ENCODE measurements around the gene DNAH7.

DNAH7 gene

DNA sequence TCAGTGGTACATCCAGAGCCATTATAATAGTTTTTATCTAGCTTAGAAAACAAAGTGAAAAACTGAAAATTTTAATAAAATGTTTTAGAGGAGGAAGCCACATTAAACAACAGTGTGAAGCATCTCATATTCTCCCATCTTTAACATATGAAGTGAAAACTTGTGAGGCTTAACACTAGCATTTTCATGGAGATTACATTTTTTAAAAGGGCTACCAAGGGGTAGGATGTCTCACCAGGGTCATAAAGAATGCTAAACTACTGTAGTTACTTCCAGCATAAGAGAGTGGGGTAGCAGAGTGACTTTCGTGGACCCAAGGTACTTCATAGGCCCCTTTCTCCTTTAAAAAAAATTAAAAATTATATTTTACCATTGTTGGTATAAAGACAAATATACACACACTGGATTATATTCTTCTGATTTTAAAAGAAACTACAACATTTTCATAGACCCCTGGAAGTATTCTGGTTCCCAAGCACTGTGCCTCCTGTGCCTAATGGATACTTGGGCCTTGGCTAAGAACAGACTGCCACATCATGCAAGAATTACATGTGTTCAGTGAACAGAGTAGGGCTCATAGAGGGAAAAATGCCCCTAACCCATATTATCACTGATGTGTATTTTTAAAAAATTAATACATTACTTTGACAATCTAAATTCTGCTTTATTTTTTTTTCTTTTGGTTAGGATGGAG lies 263.2 kb downstream of the DNAH7 start:
- no peak for DNase-seq

DNA sequence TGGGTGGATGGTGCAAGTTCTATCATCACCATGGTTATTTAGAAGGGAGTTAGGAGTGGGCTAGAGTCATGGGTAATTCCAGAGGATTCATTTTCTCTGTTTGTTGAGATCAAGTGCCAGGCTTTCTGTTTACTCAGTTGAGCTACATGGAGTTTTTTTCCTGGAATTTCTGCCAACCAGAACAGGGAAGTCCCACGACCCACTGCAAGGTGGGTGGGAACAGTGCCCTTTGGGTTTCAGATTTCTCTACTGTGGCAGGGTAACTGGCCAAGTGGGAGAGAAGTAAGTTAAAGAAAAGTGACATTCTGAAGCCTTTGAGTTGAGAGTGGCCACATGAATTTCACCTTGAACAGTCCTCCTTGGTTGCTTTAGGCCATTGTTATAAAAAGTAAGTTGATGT lies 272.8 kb downstream of the DNAH7 start:
- DNase-seq, result no peak

DNA sequence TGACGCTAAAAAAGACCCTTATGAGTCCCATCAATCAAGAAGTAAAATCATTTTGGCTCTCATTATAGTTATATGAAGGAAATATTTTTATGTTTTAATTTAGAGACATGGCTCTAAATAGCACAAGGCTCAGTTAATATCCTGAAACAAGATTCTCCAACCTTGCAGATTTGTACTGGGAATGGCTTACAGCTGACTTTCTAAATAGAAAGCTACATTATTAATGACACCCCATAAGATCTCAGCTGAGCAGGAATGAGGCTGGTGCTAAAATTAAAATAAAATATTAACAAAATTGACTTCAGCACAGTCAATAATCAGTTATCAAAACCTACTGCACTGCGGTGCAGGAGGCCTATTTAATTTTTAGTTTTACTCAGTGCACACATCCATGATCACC lies 274.8 kb downstream of the DNAH7 start:
- no peak for DNase-seq

GRCh38 chr2:195782156-195782555 lies 286.5 kb downstream of the DNAH7 start:
- DNase-seq, result no peak

DNA sequence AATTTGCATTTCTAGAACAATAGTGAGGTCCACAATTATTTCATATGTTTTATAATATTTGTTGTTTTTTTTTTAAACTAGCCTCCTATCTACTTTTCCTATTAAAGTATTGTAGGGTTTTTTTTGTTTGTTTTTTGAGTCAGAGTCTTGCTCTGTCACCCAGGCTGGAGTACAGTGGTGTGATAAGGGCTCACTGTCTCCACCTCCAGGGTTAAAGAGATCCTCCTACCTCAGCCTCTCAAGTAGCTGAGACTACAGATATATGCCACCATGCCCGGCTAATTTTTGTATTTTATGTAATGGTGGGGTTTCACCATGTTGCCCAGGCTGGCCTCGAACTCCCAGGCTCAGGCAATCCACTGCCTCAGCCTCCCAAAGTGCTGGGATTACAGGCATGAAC lies 289.1 kb downstream of the DNAH7 start:
- no peak for DNase-seq

- no peak for DNase-seq
Observed at GRCh38 chr2:195769975-195770374, 298.7 kb downstream of the DNAH7 start.

DNA sequence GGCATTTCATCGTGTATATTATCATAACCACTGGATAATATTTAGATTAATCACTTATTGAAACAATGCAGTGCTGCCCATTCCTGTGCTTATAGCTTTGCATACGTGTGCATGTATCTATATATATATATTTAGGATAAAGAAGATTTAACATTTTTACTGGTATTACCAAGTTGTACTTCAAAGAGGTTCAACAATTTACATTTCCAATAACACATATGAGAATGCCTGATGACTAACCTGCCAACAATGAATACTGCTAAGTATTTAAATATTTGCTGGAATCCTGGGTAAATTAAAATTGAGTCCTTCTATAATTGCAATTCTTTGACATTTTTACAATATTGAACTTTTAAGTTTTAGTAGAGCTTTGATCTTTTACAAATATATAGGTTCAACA lies 300.2 kb downstream of the DNAH7 start:
- DNase-seq, result no peak

- DNase-seq, result no peak
Observed at GRCh38 chr2:195766691-195767090, 301.9 kb downstream of the DNAH7 start.

GRCh38 chr2:195763866-195764265 lies 304.8 kb downstream of the DNAH7 start:
- DNase-seq, result no peak

DNA sequence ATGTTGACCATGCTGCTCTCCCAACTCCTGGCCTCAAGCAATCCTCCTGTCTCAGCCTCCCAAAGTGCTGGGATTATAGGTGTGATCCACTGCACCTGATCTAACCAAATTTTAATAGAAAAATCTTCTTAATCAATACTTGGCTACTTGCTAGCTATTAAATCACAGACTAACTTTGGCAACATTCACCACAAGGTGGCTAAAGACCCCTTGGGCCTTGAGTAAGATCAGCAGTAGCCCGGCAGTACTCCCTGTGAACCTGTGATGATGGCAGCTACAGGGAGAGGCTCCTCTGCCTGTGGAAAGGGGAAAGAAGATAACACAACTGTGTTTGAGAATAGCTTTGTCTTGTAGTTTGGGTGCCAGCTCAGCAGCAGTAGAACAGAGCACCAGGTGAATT lies 308.8 kb downstream of the DNAH7 start:
- no peak for DNase-seq

DNA sequence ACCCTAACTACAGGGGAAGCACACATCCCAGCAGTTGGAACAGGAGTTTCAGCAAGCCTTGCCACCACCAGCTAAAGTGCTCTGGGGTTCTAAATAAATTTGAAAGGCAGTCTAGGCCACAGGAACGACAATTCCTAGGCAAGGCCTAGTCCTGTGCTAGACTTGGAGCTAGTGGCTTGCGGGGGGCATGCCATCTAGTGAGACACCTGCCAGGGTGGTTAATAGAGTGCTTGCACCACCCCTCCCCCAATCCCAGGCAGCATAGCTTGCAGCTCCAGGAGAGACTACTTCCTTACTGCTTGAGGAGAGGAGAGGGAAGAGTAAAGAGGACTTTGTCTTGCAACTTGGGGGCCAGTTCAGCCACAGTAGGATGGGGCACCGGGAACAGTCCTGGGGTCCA lies 309.8 kb downstream of the DNAH7 start:
- no peak for DNase-seq

DNA sequence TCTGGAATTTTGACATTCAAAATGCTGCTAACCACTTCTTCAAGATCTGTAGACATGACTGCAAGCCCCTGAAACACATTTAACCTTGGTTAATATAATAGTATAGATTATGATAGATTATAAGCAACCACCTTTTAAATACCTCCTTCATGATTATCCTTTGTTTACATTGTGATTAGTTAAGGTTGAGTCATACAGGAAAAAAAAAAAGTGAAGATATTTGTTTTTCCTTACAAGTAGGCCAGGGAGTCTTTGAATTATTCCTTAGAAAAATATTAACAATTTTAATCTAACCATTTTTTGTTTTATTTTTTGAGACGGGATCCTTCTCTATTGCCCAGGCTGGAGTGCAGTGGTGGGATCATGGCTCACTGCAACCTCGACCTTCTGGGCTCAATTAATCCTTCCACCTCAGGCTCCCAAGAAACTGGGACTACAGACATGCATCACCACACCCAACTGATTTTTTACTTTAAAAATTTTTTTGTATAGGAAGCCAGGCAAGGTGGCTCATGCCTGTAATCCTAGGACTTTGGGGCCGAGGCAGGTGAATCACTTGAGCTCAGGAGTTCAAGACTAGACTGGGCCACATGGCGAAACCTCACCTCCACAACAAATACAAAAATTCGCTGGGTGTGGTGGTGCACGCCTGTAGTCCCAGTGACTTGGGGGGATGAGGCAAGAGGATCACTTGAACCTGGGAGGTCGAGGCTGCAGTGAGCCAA lies 312.3 kb downstream of the DNAH7 start:
- DNase-seq, result no peak

GRCh38 chr2:195741191-195741590 lies 327.4 kb downstream of the DNAH7 start:
- no peak for DNase-seq

DNA sequence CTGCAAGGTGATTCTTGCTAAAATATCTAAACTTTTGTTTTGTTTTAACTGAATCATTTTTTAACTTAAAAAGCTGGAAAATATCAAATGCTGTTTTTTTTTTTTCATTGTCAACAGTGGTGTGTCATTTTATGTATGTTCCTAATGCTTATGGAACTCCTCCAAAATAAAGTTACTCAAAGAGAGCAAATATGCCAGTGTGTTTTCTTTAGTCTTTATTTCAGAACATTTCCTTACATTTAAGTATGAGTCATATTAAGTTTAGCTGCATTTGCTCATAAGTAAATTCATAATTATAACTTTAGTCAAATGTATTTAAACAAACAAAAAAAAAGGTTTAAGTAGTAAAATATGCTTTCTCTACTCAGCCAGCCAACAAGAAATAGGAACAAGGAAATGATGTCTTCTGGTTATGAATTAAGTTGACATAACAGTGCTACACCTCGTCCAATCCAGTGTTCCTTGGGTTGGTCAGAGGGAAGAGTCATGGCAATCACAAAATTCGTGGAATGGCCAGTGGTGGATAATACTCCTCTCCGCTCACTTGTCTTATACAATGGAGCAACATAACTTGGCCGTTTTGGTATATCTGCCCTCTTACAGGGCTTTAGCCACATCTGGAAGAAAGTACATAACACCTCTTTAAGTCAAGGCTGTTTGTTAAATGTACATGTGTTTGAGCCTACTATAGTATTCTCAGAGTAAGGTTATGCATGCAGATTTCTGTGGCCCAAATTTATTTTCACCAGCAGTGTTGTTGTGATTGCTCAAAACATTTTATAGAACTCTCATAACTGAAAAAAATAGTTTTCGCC lies 330.9 kb downstream of the DNAH7 start:
- DNase-seq, result no peak

DNA sequence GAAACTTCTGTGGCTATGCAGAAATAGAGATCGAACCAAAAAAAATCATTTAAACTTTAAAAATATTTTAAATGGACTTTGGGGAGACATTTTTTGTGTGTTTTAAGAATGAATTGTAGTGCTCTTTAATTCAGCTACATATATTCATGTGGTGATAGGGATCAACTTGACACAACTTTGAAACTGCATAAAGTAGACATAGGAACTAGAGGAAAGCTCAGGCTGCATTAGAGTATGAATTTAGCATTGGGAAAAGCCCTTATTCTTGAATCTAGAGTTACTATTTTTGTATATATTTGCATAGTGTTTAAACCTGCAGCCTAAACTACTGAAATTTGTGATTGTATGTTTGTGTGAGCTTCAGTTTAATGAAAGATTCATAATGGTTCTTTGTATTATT lies 333.3 kb downstream of the DNAH7 start:
- DNase-seq, result no peak

- DNase-seq, result no peak
Observed at GRCh38 chr2:195734931-195735330, 333.7 kb downstream of the DNAH7 start.

GRCh38 chr2:195734395-195734794 lies 334.2 kb downstream of the DNAH7 start:
- DNase-seq, result no peak

- peak in 1 of 4 experiments; percentile 12 for DNase-seq
Observed at GRCh38 chr2:195733831-195734230, 334.8 kb downstream of the DNAH7 start.

GRCh38 chr2:195732574-195732973 lies 336.1 kb downstream of the DNAH7 start:
- DNase-seq, result no peak

DNA sequence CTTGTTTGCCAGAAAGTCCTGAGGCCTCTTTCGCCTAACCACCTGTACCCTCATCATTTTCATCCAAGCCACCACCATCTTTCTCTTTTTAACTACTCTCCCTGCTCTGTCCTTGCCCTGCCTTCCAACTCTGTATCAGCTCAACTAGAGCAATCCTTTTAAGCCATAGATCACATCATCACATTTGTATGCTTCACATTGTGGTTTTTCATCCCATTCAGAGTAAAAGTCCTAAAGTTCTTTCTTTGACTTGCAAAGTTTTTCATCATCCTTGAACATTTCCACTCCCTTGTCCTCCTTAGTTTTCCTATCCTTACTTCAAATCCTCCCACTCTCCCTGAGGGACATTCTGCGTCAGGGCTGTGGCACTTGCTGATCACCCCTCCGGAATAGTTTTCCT lies 337.7 kb downstream of the DNAH7 start:
- no peak for DNase-seq

DNA sequence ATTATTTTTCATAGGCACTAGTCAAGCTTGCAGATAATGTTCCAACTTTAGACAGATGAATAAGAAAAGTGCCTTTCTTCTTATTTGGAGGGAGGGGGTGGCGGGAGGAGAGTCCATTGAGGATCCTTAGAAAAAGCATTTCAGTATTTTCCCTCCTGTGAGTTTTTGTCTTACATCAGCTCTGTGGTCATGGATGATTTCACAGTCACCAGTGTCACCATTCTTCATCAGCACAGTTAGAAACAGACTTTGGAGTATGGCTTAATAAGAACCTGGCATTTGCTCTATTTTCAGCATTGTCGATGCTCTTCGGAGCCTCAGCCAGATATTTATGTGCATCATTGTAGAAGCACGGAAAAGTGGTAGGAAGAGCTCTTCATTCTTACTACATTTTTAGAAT lies 341.5 kb downstream of the DNAH7 start:
- peak in 1 of 4 experiments; percentile 4 for DNase-seq

- DNase-seq, result peak in 3 of 4 experiments; percentile 8 to 41 (median 26)
Observed at GRCh38 chr2:195722075-195722474, 346.6 kb downstream of the DNAH7 start.

GRCh38 chr2:195721042-195721441 lies 347.6 kb downstream of the DNAH7 start:
- DNase-seq, result no peak

DNA sequence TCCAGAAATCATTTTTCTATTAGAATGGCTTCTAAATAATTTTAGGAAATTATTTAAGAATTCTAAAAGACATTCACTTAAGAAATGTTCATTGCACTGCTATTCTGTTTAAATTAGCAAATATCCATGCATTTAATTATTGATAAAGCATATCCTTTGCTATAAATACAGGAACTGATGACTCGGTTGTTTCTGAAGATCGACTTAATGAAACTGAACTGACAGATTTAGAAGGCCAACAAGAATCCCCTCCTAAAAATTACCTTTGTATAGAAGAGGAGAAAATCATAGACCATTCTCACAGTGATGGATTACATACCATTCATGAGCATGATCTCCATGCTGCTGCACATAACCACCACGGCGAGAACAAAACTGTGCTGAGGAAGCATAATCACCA lies 352.2 kb downstream of the DNAH7 start:
- no peak for DNase-seq
